HG02642 (cell line): Measurements from ENCODE around the gene ZFAND4.
"Not testable (repeated sequence)": the region's sequence is repeated elsewhere in the genome, so short reads cannot be mapped to it uniquely, and the experiment has no call there.

Source experiments
- ATAC-seq: cut with Tn5 transposase; IDR thresholded peaks from one replicate; pipeline ENCODE4 v1.9.1; 2021; ENCODE audit warnings: mild to moderate bottlenecking; ENCODE audit not compliant: unreplicated experiment, poor library complexity

ZFAND4 gene

DNA sequence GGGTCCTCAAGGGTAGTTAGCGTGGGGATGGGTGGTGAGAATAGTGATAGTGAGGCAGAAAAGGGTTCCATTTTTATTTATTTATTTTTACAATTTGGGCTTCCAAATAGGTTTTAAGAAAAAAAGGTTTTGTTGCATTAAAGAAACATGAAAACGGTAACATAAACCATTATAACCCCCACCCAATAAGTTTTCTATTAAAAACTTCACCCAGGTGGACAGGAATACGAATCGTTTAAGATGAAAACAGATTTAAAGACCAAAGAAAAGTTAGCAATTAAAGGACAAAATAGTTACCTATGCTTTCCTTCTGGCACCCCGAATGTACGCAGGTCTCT is 78.7 kb downstream of the ZFAND4 start:
- ATAC-seq = no peak

DNA sequence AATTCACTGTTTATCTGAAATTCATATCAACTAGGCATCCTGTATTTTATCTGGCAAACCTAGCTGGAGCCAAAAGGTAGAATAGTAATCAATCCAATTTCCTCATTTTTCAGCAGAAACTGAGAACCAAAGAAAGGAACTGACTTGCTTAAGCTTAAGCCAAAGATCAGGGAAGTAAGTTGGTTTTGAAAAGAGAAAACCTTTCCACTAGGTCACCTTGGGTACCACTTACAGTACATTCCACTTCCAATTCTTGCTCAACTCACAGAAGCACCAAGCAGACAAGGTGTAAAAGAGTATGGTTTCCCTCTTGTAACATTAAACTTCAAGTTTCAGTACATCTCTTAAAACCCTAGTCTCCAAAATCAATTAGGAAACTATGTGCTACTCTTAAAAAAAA is 79.6 kb downstream of the ZFAND4 start:
- no peak for ATAC-seq

DNA sequence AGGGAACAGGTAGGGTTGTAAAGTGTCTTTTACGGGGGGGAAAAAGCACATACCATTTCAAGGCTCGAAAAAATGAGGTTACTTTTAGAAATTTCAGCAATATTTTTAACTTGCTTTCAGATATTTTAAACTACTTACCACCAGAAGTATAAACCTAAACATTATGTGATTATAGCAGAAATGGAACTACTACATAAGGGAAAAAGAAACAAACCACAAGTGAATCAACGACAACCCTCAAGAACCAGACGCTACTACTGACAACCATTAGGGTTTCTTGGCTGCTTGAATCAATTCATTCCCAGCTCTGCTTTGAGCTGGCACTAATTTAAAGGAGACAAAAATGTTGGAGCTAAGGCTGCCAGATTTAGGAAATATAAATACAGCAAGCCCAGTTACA is 80.1 kb downstream of the ZFAND4 start:
- no peak for ATAC-seq

DNA sequence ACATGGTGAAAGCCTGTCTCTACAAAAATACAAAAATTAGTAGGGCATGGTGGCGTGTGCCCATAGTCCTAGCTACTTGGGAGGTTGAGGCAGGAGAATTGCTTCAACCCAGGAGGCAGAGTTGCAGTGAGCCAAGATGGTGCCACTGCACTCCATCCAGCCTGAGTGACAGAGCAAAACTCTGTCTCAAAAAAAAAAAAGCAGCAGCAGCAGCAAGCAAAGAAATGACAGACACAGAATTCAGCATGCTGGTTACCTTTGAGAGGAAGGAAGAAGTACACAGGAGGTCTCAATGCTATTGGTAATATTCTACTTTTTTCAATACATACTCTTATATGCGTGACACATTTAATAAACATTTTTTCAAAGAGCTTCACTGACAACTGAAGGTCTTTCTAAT is 81.3 kb downstream of the ZFAND4 start:
- no peak for ATAC-seq

DNA sequence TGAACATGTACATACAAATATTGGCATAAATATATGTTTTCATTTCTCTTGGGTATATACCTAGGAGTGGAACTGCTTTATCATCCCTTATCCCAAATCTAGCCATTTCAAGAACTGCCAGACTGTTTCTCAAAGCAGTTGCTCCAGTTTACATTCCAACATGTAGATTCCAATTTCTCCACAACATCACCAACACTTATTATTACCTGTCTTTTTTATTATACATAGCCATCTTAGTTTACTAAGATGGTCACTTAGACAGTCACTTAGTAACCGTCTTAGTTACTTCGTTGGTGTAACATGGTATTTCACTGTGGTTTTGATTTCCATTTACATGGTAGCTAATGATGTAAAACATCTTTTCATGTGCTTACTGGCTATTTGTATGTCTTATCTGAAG is 82.7 kb downstream of the ZFAND4 start:
- ATAC-seq = no peak

DNA sequence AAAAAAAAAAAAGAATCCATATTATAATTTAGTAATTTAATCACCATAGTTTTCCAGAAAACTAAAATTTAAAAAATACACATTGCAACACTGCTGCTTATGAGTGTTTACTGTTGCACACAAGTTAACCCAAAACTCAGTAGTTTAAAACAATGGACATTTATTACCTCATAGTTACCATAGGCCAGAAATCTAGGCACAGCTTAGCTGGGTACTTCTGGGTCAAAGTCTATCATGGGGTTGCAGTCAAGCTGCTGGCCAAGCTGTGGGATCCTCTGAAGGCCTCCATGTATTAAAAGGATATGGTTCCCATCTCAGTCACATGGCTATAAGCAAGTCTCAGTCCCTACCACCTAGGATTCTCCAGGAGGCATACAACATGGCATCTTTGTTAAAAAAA is 83.6 kb downstream of the ZFAND4 start:
- ATAC-seq = no peak

DNA sequence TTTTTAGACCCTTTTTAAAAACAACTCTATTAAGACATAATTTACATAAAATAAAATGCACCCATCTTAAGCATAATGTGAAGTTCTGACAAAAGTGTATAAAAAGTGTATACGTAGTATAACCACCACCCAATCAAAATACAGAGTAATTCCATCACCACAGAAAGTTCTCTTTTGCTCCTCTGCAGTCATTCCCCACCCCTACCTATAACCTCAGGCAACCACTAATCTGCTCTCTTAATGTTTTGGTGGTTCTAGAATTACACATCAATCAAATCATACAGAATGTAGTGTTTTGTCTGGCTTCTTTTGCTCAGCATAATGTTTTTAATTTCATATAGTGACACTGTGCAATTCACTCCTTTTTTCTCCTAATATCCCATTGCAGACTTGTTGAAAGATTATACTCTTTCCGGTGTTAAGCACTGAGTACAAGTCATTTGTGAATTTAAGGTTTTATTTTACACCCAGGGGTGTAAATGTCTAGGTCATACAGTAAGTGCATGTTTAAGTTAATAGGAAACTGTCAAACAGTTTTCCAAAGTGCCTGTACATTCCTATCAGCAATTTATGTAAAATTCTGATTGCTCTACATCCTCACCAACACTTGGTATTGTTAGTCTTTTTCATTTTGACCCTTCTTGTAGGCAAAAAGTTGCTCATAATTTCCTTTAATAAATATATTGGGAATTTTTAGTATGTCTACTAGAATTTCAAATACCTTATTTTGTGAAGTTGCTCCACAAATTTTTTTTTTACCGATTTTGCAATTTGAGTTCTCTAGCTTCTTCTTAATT is 86.3 kb downstream of the ZFAND4 start:
- ATAC-seq = no peak

DNA sequence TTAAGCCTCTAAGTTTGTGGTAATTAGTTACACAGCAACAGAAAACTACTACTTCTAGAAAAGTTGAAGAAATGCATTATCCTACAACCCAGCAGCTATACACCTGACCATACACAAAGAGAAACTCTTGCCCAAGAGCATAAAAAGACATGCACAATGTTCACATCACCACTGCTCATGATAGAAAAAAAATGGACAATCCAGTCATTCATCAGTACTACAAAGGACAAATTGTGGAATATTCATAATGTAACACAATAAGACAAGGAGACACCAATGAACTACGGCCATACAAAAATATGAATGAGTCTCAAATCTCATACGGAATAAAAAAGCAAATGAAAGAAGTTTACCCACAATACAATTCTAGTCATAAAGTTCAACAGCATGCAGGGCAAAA is 87.4 kb downstream of the ZFAND4 start:
- no peak for ATAC-seq

DNA sequence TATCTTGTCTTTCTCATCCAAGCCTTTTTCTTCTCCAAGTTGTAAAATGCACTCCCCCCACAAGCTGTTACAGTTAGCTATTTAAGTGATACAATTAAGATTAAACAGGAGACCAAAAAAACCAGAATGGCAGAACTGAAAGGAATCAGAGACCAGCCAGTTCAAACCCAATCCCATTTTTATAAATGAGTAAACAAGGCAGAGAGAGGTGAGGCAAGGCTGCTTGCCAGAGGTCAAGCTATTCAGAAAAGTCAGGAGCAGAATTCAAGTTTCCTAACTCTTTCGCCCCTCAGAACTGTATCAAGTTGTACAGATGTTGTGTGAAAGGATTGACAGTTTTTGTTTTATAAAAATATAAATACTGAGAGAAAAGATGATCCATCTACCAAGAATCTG is 90.2 kb downstream of the ZFAND4 start:
- ATAC-seq = no peak

DNA sequence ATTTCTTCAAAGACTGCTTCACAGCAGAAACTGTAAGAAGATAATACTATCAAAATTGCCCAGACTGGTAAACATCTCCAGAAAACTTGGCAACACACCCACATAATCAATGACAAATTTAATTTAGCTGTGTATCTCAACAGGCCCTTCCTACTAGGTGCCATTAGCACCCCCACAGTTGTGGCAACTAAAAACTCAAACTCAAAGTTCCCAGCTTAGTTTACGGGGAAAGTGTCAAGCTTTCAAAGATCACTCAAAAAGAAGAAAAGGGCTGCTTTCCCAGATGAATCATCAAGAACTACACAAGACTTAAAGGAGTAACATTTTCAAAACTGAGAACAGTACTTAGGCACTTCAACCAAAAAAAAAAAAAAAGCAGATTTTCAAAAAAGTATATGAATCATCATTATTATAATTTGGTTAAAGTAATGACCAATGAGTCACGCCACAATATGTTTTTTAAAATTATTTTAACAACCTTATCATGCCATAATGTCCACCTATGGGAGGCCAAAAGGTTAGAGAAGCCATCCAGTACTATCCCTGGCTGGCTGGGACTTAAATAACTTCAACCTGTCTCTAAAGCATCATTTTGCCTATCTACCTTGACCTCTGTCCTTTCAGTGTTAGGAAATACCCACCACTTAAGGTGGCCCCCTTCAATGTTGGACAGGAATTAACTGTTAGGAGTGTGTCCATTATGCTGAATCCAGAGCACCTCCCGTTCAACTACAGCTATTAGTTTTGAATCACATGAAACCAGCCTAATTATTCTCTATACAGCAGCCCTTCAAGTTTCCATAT is 90.8 kb downstream of the ZFAND4 start:
- ATAC-seq = no peak

DNA sequence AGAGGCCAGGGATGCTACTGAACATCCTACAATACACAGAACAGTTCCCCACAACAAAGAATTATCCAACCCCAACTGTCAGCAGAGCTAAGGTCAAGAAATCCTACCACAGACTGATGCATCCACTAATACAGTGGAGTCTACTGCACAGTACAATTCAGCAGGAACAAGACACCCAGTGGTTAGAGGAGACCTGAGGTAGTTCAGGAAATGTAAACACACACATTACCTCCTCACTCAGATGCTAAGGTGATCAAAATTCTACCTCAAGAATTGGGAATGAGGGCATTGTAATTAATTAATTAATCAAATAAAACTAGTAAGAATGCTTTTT is 91.4 kb downstream of the ZFAND4 start:
- ATAC-seq = peak; percentile 37

DNA sequence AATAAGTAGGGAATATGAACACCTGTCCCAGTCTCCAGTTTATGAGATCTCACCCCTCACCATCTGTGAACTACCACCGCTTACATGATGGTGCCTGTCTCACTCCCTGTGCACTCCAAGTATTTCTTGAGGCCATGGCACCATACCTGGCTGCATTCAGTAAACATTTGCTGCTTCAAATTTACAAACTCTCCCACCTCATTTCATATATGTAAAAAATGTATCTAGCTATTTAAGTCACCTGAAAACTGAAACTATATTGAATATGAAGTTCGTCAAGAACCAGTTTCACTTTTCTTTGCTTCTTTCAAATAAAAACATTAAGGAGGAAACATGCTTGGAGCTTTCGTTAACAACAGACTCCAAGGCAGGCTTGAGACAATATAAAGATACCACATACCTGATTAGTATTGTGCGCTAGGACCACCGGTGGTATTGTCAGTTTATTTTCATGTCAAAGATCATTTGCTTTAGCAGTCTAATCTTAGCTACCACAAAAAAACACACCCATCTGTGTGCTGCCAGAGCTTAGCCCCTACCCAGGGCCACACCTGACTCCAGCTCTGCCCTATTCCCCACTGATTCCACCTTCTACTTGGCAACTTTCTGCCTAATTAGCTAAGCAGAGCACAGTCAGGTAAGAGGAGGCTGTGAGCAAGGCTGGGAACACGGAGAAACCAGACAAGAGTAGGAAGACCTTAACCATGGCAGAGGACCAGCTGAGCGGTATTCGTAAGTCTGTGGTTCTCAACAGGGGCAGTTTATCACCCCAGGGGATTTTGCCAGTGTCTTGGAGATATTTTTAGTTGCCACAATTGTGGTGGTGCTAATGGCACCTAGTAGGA is 92.0 kb downstream of the ZFAND4 start:
- ATAC-seq = peak; percentile 76

DNA sequence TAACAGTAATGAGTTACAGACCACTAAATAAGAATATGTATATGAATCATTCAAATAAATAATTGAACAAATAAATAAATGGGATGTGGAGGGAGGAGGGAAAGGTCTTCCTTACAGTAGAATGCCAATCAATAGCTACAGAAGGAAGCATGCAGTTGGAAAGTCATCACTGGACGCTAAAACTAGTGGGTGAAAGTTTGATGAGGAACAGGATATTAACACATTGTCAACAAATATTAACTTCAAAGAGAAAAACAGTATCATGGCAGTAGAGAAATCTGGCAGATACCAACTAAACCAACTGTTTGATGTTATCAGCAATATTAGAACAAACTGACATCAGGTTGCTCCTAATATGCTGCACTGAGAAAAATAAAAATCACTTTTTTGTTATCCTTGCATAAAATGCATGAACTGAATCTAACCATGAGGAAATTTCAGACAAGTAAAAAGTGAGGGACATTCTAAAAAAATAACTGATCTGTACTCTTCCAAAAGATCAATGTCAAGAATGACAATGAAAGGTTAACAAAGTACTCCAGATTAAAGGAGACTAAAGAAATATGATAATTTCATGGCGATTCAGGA is 94.1 kb downstream of the ZFAND4 start:
- ATAC-seq = no peak

DNA sequence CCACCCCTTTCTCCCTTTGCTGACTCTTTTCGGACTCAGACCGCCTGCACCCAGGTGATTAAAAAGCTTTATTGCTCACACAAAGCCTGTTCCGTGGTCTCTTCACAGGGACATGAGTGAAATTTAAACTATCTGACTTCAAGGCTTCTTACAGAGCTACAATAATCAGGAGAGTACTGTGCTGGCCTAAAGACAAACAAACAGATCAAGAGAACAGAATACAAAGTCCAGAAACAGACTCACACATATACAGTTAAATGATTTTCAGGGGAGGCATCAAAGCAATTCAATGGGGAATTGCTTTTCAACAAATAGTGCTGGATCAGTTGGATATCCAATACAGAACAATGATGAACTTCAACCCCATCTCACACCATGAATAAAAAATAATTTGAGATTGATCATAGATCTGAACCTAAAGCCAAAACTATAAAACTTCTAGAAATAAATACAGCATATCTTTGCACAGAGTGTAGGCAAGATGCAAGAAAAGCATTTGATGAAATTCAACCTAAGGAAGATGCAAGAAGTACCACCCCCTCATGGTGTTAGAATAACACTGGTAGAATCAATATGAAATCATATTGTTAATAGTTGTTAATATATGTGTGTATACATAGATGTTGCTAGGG is 96.5 kb downstream of the ZFAND4 start:
- no peak for ATAC-seq

DNA sequence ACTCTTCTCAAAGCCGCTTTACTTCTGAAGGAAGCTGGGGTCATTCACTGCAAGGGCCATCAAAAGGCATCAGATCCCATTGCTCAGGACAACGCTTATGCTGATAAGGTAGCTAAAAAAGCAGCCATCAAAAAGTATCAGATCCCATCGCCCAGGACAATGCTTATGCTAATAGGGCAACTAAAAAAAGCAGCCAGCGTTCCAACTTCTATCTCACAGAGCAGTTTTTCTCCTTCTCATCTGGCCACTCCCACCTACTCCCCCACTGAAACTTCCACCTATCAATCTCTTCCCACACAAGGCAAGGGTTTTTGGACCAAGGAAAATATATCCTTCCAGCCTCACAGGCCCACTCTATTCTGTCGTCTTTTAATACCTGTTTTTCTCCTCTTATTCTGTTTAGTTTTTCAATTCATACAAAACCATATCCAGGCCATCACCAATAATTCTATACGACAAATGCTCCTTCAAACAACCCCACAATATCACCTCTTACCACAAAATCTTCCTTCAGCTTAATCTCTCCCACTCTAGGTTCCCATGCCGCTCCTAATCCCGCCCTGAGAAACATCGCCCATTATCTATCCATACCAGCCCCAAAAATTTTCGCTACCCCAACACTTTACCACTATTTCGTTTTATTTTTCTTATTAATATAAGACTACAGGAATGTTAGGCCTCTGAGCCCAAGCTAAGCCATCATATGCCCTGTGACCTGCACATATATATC is 97.4 kb downstream of the ZFAND4 start:
- not testable (repeated sequence) for ATAC-seq

DNA sequence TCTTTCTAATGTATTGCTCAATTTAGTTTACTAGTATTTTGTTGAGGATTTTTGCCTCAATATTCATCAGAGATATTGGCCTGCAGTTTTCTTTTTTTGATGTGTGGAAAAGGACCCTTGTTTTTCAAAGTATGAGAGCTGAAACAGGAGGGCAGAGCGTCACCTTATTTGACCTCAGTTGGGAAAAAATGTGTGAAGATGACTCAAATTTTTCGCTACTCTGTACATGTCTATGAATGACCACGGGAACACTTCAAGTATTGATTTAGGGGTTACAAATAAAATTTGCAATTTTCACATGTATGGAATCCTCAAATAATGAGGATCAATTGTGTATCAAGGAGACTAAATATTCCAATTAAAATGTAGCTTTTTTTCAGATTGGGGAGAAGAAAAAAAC is 103.1 kb downstream of the ZFAND4 start:
- no peak for ATAC-seq

DNA sequence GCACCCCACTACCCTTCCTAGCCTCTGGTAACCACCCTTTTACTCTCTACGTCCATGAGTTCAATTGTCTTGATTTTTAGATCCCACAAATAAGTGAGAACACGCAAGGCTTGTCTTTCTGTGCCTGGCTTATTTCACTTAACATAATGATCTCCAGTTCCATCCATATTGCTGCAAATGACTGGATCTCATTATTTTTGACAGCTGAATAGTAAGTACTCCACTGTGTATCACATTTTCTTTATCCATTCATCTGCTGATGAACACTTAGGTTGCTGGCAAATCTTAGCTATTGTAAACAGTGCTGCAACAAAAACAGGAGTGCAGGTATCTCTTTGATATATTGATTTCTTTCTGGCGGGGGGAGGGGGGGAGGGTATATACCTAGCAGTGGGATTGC is 106.2 kb downstream of the ZFAND4 start:
- no peak for ATAC-seq
